GM10266 (cell line): ENCODE results near the gene TAOK3.

ENCODE experiments used
- DNase-seq: peaks from one replicate; pipeline ENCODE4 v3.0.0; 2012; ENCODE audit errors: extremely low spot score
- CTCF ChIP-seq: IDR thresholded peaks from 2 replicates; pipeline ENCODE4 v1.5.1; 2012; ENCODE audit warnings: mild to moderate bottlenecking, low read depth; ENCODE audit not compliant: control insufficient read depth, insufficient read depth; ENCODE audit errors: missing control alignments

TAOK3 gene

GRCh38 chr12:118402251-118402650 lies 29.5 kb upstream of the TAOK3 start:
- no peak for TF ChIP-seq CTCF
- DNase-seq: no peak

- no peak for DNase-seq
- TF ChIP-seq CTCF: no peak
Measured at GRCh38 chr12:118398940-118399339, 26.2 kb upstream of the TAOK3 start.

- DNase-seq: no peak
- no peak for TF ChIP-seq CTCF
Measured at GRCh38 chr12:118398524-118398923, 25.8 kb upstream of the TAOK3 start.

- no peak for TF ChIP-seq CTCF
- DNase-seq: no peak
Measured at GRCh38 chr12:118397708-118398440, 25.2 kb upstream of the TAOK3 start.

GRCh38 chr12:118391836-118392235 lies 19.1 kb upstream of the TAOK3 start:
- no peak for DNase-seq
- TF ChIP-seq CTCF: no peak

- TF ChIP-seq CTCF: no peak
- DNase-seq: no peak
Measured at GRCh38 chr12:118391424-118391823, 18.7 kb upstream of the TAOK3 start.

GRCh38 chr12:118377884-118378470 lies 5.3 kb upstream of the TAOK3 start:
- DNase-seq: peak; percentile 70
- peak; percentile 87 for TF ChIP-seq CTCF
